ENCODE results near the gene CNPY1. TPM values are rescaled to one million over a fixed set of nuclear protein-coding genes. Genes with fewer than 3 reads are reported as not detected.

Gene CNPY1
- total RNA-seq, 1 donor, result not detected

DNA sequence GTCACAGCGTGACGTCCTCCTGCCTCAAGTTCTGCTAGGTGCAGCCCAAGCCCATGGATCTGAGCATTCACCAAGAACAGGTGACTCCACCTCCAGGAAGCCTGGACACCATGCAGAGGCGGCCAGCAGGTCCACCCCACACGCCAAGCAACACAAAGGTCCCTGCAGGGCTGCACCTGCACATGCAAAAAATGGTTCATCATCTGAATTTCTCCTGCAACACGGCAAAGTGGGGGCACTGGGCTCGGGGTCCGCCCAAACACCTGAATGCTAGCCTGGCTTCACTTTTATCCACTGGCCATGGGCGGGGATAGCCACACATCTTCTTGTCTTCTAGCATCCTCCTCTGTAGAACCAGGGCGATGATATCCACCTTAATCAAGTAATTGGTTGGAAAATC lies 28.9 kb downstream of the CNPY1 start:
- TF ChIP-seq, protein P1, sequence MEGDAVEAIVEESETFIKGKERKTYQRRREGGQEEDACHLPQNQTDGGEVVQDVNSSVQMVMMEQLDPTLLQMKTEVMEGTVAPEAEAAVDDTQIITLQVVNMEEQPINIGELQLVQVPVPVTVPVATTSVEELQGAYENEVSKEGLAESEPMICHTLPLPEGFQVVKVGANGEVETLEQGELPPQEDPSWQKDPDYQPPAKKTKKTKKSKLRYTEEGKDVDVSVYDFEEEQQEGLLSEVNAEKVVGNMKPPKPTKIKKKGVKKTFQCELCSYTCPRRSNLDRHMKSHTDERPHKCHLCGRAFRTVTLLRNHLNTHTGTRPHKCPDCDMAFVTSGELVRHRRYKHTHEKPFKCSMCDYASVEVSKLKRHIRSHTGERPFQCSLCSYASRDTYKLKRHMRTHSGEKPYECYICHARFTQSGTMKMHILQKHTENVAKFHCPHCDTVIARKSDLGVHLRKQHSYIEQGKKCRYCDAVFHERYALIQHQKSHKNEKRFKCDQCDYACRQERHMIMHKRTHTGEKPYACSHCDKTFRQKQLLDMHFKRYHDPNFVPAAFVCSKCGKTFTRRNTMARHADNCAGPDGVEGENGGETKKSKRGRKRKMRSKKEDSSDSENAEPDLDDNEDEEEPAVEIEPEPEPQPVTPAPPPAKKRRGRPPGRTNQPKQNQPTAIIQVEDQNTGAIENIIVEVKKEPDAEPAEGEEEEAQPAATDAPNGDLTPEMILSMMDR (IDR thresholded peaks at IDR 0.05; ENCODE audit: insufficient read depth, low read depth, low read length), result no peak
- DNase-seq (ENCODE audit: low read depth), result no peak
- H3K4me3 ChIP-seq (ENCODE audit: low read depth, low read length), result no peak overlapping the region

DNA sequence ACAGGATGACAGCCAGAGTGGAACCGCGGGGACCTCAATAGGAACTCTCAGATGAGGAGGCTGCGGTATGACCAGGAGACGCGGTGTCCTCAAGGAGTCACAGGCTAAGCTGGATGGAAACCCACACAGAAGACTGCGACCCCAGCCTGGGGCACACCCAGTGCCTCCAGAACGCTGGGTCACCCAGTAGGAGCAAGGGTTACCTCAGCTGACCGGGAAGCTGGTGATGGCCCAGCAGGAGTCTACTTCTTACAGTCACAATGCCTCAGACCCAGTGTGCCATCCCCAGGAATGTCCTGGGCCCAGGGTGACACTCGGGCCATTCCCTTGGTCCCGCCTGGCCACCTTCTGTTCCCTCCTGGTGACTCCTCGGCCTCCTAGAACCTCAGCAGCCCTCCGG lies 29.9 kb downstream of the CNPY1 start:
- DNase-seq (ENCODE audit: low read depth), result no peak
- TF ChIP-seq, protein P1 (IDR thresholded peaks at IDR 0.05; ENCODE audit: insufficient read depth, low read depth, low read length), result no peak
- H3K4me3 ChIP-seq (ENCODE audit: low read depth, low read length), result no peak overlapping the region

DNA sequence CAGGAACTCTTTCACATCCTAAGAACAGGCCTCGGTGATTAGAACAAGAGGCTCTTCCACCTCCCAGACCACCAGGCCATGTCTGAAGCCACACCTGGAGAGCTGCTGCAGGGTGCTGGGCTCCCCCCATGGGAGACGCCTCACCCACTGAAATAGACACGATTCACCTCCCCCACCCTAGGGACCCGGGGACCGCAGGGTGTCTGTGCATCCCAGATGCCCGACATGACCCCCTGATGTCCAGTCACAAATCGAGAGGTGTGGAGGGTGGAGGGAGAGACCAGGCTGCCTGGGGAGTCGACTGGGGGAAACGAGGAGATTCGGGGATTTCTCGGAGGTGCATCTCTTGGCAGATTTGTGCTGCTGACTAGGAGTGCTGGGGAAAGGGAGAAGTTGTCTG lies 31.0 kb downstream of the CNPY1 start:
- no peak overlapping the region for H3K4me3 ChIP-seq (ENCODE audit: low read depth, low read length)
- TF ChIP-seq, protein P1 (IDR thresholded peaks at IDR 0.05; ENCODE audit: insufficient read depth, low read depth, low read length), result no peak
- DNase-seq (ENCODE audit: low read depth), result no peak

DNA sequence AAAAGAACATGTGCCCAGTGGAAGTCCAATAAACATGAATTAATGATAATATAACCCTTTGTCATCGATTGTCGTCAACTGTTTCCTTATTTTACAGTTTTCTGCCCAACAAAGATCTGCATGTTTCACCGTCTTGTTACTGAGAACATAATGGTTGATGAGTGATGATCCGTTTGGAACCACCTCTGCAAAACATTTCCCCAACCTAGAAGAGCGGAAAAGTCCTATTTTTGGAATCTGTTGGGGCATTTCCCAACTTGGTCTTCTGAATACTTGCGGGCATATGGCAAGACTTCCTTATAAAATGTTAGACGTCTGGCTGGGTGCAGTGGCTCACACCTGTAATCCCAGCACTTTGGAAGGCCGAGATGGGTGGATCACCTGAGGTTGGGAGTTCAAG lies 32.1 kb downstream of the CNPY1 start:
- TF ChIP-seq, protein P1 (IDR thresholded peaks at IDR 0.05; ENCODE audit: insufficient read depth, low read depth, low read length), result no peak
- no peak overlapping the region for H3K4me3 ChIP-seq (ENCODE audit: low read depth, low read length)
- no peak for DNase-seq (ENCODE audit: low read depth)

DNA sequence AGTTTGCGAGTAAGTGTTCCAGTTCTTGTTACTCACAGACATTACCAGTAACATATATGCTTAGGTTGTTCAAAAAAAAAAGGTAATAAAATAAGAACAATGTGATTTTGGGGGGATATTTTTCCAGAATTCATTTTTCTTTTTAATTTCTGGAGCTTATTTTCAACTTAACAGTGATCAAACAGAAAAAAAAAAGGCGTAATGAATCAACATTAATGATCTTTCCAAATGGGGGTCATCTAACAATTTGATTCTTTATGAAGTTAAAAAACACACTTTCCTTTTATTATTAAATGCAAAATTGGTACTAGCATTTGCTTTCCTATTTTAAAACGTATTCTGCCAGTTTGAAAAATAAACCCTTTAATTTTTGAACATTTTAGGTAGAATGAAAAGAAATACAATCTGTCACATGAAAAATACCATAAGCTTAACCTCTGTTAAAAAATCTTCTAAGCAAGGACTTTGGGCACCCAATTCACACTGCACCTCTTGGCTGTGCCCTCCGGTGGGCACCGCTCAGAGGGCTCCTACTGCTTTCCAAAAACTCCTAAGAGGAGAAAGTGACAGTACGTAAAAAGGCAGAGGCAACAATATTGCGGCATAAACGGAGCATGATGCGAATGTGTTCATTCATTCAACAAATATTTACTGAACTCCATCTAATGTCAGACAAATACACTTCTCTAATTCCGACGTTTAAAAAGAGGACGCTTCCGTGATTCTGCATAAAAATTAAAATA lies 32.6 kb downstream of the CNPY1 start:
- H3K4me3 ChIP-seq (ENCODE audit: low read depth, low read length), result no peak overlapping the region
- DNase-seq (ENCODE audit: low read depth), result no peak
- TF ChIP-seq, protein P1 (IDR thresholded peaks at IDR 0.05; ENCODE audit: insufficient read depth, low read depth, low read length), result no peak

DNA sequence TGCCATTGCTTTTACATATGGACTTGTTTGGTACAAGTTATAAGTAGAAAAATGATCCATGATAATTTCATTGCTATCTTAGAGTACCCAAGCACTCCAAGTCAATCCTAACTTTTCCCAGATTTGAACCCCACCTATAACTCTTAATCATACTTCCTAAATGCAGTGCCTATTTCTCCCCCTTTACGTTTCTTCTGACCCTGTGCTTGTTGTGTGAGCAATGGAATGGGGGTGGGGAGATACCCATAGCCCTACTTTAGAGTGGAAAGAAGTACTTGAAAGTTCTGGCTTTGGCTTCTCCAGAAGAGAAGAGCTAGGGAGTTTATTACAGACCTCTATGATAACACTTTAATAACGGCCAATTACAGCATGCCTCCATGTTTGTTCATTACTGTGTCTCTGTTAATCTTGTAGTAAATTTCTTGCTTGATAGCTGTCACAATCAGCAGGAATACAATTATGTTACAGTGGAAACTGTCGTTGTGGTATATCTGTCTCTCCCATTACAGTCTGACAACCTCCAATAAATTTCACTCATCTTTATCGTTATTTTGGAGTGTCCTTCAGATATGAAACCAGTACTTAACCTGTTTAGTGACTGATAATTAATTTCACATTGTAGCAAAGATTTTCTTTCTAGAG lies 34.0 kb downstream of the CNPY1 start:
- no peak for DNase-seq (ENCODE audit: low read depth)
- H3K4me3 ChIP-seq (ENCODE audit: low read depth, low read length), result no peak overlapping the region
- TF ChIP-seq, protein P1 (IDR thresholded peaks at IDR 0.05; ENCODE audit: insufficient read depth, low read depth, low read length), result no peak

Measured in fibroblast of villous mesenchyme (primary cell).